ENCODE data around the gene DDX21.
"Not testable (repeated sequence)": the region's sequence is repeated elsewhere in the genome, so short reads cannot be mapped to it uniquely, and the experiment has no call there.

Gene DDX21

GRCh38 chr10:68988530-68989316, 32.8 kb downstream of the DDX21 start, which contains the start of gene KIFBP:
Gene KIFBP (plus strand): TSS chr10:68988803. CDS start chr10:68988833, 30 bp downstream.
- no peaks in the 10 kb centered on the region for H3K9me3 ChIP-seq (ENCODE audit: control insufficient read depth, low read depth, low read length)
- H3K4me3 ChIP-seq (ENCODE audit: low read length) = peak within 1 kb of the TSS; percentile 99
- H3K27ac ChIP-seq (ENCODE audit: low read length) = peak within 1 kb of the TSS; percentile 74
- H3K27me3 ChIP-seq (ENCODE audit: control insufficient read depth, insufficient read depth, low read length) = no peaks in the 10 kb centered on the region
- H3K9ac ChIP-seq (ENCODE audit: low read length) = peak within 1 kb of the TSS; percentile 89
- H3K36me3 ChIP-seq (ENCODE audit: control insufficient read depth, low read depth, low read length) = peaks cover 18% of the 10 kb centered on the region
- peaks cover 4% of the 10 kb centered on the region for H3K4me1 ChIP-seq (ENCODE audit: control insufficient read depth, low read depth, low read length)

- H3K27me3 ChIP-seq (ENCODE audit: control insufficient read depth, insufficient read depth, low read length) = no peaks in the 10 kb centered on the region
- H3K4me1 ChIP-seq (ENCODE audit: control insufficient read depth, low read depth, low read length) = peaks cover 4% of the 10 kb centered on the region
- H3K9me3 ChIP-seq (ENCODE audit: control insufficient read depth, low read depth, low read length) = no peaks in the 10 kb centered on the region
- peak overlapping the region; percentile 99 for H3K4me3 ChIP-seq (ENCODE audit: low read length)
- H3K9ac ChIP-seq (ENCODE audit: low read length) = peak overlapping the region; percentile 89
- H3K27ac ChIP-seq (ENCODE audit: low read length) = peak overlapping the region; percentile 74
- H3K36me3 ChIP-seq (ENCODE audit: control insufficient read depth, low read depth, low read length) = peaks cover 11% of the 10 kb centered on the region
These were observed 33.5 kb downstream of the DDX21 start for GRCh38 chr10:68989317-68989990.

- H3K27me3 ChIP-seq (ENCODE audit: control insufficient read depth, insufficient read depth, low read length) = no peaks in the 10 kb centered on the region
- H3K27ac ChIP-seq (ENCODE audit: low read length) = no peak overlapping the region
- H3K9me3 ChIP-seq (ENCODE audit: control insufficient read depth, low read depth, low read length) = no peaks in the 10 kb centered on the region
- no peak overlapping the region for H3K4me3 ChIP-seq (ENCODE audit: low read length)
- no peak overlapping the region for H3K9ac ChIP-seq (ENCODE audit: low read length)
- H3K4me1 ChIP-seq (ENCODE audit: control insufficient read depth, low read depth, low read length) = peaks cover 4% of the 10 kb centered on the region
- H3K36me3 ChIP-seq (ENCODE audit: control insufficient read depth, low read depth, low read length) = no peaks in the 10 kb centered on the region
These were observed 36.9 kb downstream of the DDX21 start for GRCh38 chr10:68992636-68993440.

- Histone ChIP-seq H3K9me3 (ENCODE audit: control insufficient read depth, low read depth, low read length) (no peaks in the 10 kb centered on the region), H3K4me3 (ENCODE audit: low read length) (no peak overlapping the region), H3K4me1 (ENCODE audit: control insufficient read depth, low read depth, low read length) (no peaks in the 10 kb centered on the region), H3K36me3 (ENCODE audit: control insufficient read depth, low read depth, low read length) (peaks cover 14% of the 10 kb centered on the region), H3K27me3 (ENCODE audit: control insufficient read depth, insufficient read depth, low read length) (no peaks in the 10 kb centered on the region), H3K9ac (ENCODE audit: low read length) (no peak overlapping the region), H3K27ac (ENCODE audit: low read length) (no peak overlapping the region)
These were observed 41.2 kb downstream of the DDX21 start for GRCh38 chr10:68997211-68997610.

- H3K9me3 ChIP-seq (ENCODE audit: control insufficient read depth, low read depth, low read length) = no peaks in the 10 kb centered on the region
- H3K9ac ChIP-seq (ENCODE audit: low read length) = no peak overlapping the region
- H3K27ac ChIP-seq (ENCODE audit: low read length) = no peak overlapping the region
- H3K27me3 ChIP-seq (ENCODE audit: control insufficient read depth, insufficient read depth, low read length) = no peaks in the 10 kb centered on the region
- peaks cover 50% of the 10 kb centered on the region for H3K36me3 ChIP-seq (ENCODE audit: control insufficient read depth, low read depth, low read length)
- H3K4me3 ChIP-seq (ENCODE audit: low read length) = no peak overlapping the region
- no peaks in the 10 kb centered on the region for H3K4me1 ChIP-seq (ENCODE audit: control insufficient read depth, low read depth, low read length)
These were observed 48.9 kb downstream of the DDX21 start for GRCh38 chr10:69004821-69005220.

GRCh38 chr10:69005704-69006485, 49.9 kb downstream of the DDX21 start:
- H3K9me3 ChIP-seq (ENCODE audit: control insufficient read depth, low read depth, low read length) = no peaks in the 10 kb centered on the region
- H3K27me3 ChIP-seq (ENCODE audit: control insufficient read depth, insufficient read depth, low read length) = no peaks in the 10 kb centered on the region
- no peak overlapping the region for H3K4me3 ChIP-seq (ENCODE audit: low read length)
- H3K27ac ChIP-seq (ENCODE audit: low read length) = no peak overlapping the region
- no peaks in the 10 kb centered on the region for H3K4me1 ChIP-seq (ENCODE audit: control insufficient read depth, low read depth, low read length)
- H3K36me3 ChIP-seq (ENCODE audit: control insufficient read depth, low read depth, low read length) = peaks cover 47% of the 10 kb centered on the region
- no peak overlapping the region for H3K9ac ChIP-seq (ENCODE audit: low read length)

- no peaks in the 10 kb centered on the region for H3K27me3 ChIP-seq (ENCODE audit: control insufficient read depth, insufficient read depth, low read length)
- H3K4me3 ChIP-seq (ENCODE audit: low read length) = no peak overlapping the region
- no peak overlapping the region for H3K9ac ChIP-seq (ENCODE audit: low read length)
- H3K27ac ChIP-seq (ENCODE audit: low read length) = no peak overlapping the region
- H3K36me3 ChIP-seq (ENCODE audit: control insufficient read depth, low read depth, low read length) = peaks cover 49% of the 10 kb centered on the region
- H3K9me3 ChIP-seq (ENCODE audit: control insufficient read depth, low read depth, low read length) = no peaks in the 10 kb centered on the region
- H3K4me1 ChIP-seq (ENCODE audit: control insufficient read depth, low read depth, low read length) = no peaks in the 10 kb centered on the region
These were observed 51.3 kb downstream of the DDX21 start for GRCh38 chr10:69007260-69007659.

- Histone ChIP-seq H3K27ac (ENCODE audit: low read length) (no peak overlapping the region), H3K4me3 (ENCODE audit: low read length) (no peak overlapping the region), H3K36me3 (ENCODE audit: control insufficient read depth, low read depth, low read length) (peaks cover 68% of the 10 kb centered on the region), H3K4me1 (ENCODE audit: control insufficient read depth, low read depth, low read length) (no peaks in the 10 kb centered on the region), H3K27me3 (ENCODE audit: control insufficient read depth, insufficient read depth, low read length) (no peaks in the 10 kb centered on the region), H3K9ac (ENCODE audit: low read length) (no peak overlapping the region), H3K9me3 (ENCODE audit: control insufficient read depth, low read depth, low read length) (no peaks in the 10 kb centered on the region)
These were observed 53.4 kb downstream of the DDX21 start for GRCh38 chr10:69009360-69009759.

GRCh38 chr10:69010151-69010640, 54.2 kb downstream of the DDX21 start:
- Histone ChIP-seq H3K36me3 (ENCODE audit: control insufficient read depth, low read depth, low read length) (peaks cover 65% of the 10 kb centered on the region), H3K4me3 (ENCODE audit: low read length) (no peak overlapping the region), H3K27me3 (ENCODE audit: control insufficient read depth, insufficient read depth, low read length) (no peaks in the 10 kb centered on the region), H3K27ac (ENCODE audit: low read length) (no peak overlapping the region), H3K9ac (ENCODE audit: low read length) (no peak overlapping the region), H3K4me1 (ENCODE audit: control insufficient read depth, low read depth, low read length) (no peaks in the 10 kb centered on the region), H3K9me3 (ENCODE audit: control insufficient read depth, low read depth, low read length) (no peaks in the 10 kb centered on the region)

GRCh38 chr10:69012778-69013177, 56.8 kb downstream of the DDX21 start:
- H3K36me3 ChIP-seq (ENCODE audit: control insufficient read depth, low read depth, low read length) = peaks cover 55% of the 10 kb centered on the region
- H3K9me3 ChIP-seq (ENCODE audit: control insufficient read depth, low read depth, low read length); H3K27ac ChIP-seq (ENCODE audit: low read length); H3K9ac ChIP-seq (ENCODE audit: low read length); H3K4me1 ChIP-seq (ENCODE audit: control insufficient read depth, low read depth, low read length); H3K4me3 ChIP-seq (ENCODE audit: low read length); H3K27me3 ChIP-seq (ENCODE audit: control insufficient read depth, insufficient read depth, low read length): not testable (repeated sequence)

- Histone ChIP-seq H3K27ac (ENCODE audit: low read length) (no peak overlapping the region), H3K36me3 (ENCODE audit: control insufficient read depth, low read depth, low read length) (peaks cover 53% of the 10 kb centered on the region), H3K9ac (ENCODE audit: low read length) (no peak overlapping the region), H3K27me3 (ENCODE audit: control insufficient read depth, insufficient read depth, low read length) (no peaks in the 10 kb centered on the region), H3K4me1 (ENCODE audit: control insufficient read depth, low read depth, low read length) (no peaks in the 10 kb centered on the region), H3K4me3 (ENCODE audit: low read length) (no peak overlapping the region), H3K9me3 (ENCODE audit: control insufficient read depth, low read depth, low read length) (no peaks in the 10 kb centered on the region)
These were observed 58.2 kb downstream of the DDX21 start for GRCh38 chr10:69014171-69014570.

Data from iPS-18a (cell line).